ENCODE results near the gene SNTG2.

SNTG2 gene

DNA sequence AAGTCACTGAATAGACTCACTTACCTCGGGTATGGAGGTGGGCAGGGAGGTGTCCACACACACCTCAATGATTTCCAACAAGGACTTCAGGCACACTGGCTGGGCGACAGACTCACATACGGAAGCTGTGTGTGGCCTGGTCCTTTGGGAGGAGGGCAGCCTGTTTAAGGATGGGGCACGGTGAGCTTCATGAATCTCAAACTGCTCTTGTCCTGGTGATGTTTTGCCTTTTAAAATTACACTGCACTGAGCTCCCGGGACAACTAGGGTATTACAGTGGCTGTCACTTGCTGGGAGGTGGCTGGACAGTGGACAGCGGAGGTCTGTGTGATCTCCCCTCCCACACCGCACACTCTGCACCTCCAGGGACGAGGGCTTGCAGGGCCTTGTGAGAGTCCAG lies 211.6 kb downstream of the SNTG2 start:
- no peak overlapping the region for H3K4me3 ChIP-seq (ENCODE audit: low read depth, low read length)
- in situ Hi-C loops (cut with HindIII; ENCODE audit: low sequenced_read_pairs) = no loop called here
- no peak for DNase-seq (ENCODE audit: low read depth)
- TF ChIP-seq, protein P1, sequence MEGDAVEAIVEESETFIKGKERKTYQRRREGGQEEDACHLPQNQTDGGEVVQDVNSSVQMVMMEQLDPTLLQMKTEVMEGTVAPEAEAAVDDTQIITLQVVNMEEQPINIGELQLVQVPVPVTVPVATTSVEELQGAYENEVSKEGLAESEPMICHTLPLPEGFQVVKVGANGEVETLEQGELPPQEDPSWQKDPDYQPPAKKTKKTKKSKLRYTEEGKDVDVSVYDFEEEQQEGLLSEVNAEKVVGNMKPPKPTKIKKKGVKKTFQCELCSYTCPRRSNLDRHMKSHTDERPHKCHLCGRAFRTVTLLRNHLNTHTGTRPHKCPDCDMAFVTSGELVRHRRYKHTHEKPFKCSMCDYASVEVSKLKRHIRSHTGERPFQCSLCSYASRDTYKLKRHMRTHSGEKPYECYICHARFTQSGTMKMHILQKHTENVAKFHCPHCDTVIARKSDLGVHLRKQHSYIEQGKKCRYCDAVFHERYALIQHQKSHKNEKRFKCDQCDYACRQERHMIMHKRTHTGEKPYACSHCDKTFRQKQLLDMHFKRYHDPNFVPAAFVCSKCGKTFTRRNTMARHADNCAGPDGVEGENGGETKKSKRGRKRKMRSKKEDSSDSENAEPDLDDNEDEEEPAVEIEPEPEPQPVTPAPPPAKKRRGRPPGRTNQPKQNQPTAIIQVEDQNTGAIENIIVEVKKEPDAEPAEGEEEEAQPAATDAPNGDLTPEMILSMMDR (IDR thresholded peaks at IDR 0.05; ENCODE audit: low read depth, low read length, missing control alignments) = no peak

DNA sequence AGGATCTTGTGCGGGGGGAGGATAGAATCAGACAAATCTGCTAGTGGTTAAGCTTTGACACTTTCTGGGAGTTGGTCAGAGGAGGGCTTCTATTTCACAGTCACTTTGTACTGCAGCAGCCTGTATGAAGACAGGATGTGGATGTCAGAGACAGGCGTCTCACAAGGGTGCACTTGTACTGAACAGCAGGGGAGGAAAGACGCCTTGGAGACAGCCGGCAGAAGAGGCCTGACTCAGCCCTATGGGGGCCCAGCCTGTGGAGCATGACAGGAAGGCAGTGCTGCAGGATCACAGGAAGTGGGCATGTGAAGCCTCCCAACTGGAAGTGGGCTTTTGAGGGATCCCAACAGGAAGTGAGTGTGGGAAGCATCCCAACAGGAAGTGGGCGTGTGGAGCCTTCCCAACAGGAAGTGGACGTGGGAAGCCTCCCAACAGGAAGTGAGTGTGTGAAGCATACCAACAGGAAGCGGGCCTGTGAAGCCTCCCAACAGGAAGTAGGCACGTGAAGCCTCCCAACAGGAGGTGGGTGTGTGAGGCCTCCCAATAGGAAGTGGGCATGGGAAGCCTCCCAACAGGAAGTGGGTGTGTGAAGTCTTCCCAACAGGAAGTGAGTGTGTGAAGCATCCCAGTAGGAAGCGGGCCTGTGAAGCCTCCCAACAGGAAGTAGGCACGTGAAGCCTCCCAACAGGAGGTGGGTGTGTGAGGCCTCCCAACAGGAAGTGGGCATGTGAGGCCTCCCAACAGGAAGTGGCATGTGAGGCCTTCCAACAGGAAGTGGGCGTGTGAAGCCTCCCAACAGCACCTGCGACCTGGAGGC lies 212.3 kb downstream of the SNTG2 start:
- in situ Hi-C loops (cut with HindIII; ENCODE audit: low sequenced_read_pairs) = no loop called here
- no peak overlapping the region for H3K4me3 ChIP-seq (ENCODE audit: low read depth, low read length)
- TF ChIP-seq, protein P1 (IDR thresholded peaks at IDR 0.05; ENCODE audit: low read depth, low read length, missing control alignments) = no peak
- no peak for DNase-seq (ENCODE audit: low read depth)

DNA sequence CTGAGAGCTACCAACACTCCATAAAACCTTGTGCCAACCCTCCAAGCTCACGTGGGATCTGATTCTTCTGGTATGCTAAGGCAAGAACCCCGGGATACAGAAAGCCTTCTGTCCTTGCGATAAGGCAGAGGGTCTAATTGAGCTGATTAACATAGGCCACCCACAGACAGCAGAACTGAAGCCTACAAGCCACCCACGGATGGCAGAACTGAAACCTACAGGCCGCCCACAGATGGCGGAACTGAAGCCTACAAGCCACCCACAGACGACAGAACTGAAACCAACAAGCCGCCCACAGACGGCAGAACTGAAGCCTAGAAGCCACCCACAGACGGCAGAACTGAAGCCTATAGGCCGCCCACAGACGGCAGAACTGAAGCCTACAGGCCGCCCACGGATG lies 216.3 kb downstream of the SNTG2 start:
- no peak overlapping the region for H3K4me3 ChIP-seq (ENCODE audit: low read depth, low read length)
- TF ChIP-seq, protein P1 (IDR thresholded peaks at IDR 0.05; ENCODE audit: low read depth, low read length, missing control alignments) = no peak
- no peak for DNase-seq (ENCODE audit: low read depth)
- in situ Hi-C loops (cut with HindIII; ENCODE audit: low sequenced_read_pairs) = no loop called here

DNA sequence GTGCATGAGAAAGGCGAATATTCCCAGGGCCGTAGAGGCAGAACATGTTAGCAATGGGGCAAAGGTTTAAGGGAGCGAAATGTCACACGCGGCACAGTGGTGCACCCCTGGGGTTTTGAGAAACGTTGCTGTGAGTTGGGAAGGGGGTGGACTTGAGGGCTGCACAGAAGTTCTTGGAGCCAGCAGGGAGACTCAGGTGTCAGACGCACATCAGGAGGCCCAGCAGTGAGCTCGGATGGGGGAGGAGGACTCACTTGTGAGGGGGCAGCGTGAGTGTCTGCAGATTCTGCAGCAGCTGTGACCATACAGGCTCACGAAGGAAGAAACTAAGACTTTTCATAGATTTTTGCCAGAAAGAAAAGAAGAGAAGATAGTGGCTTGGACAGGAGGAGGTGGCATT lies 218.2 kb downstream of the SNTG2 start:
- DNase-seq (ENCODE audit: low read depth) = no peak
- TF ChIP-seq, protein P1 (IDR thresholded peaks at IDR 0.05; ENCODE audit: low read depth, low read length, missing control alignments) = no peak
- H3K4me3 ChIP-seq (ENCODE audit: low read depth, low read length) = no peak overlapping the region
- in situ Hi-C loops (cut with HindIII; ENCODE audit: low sequenced_read_pairs) = no loop called here

DNA sequence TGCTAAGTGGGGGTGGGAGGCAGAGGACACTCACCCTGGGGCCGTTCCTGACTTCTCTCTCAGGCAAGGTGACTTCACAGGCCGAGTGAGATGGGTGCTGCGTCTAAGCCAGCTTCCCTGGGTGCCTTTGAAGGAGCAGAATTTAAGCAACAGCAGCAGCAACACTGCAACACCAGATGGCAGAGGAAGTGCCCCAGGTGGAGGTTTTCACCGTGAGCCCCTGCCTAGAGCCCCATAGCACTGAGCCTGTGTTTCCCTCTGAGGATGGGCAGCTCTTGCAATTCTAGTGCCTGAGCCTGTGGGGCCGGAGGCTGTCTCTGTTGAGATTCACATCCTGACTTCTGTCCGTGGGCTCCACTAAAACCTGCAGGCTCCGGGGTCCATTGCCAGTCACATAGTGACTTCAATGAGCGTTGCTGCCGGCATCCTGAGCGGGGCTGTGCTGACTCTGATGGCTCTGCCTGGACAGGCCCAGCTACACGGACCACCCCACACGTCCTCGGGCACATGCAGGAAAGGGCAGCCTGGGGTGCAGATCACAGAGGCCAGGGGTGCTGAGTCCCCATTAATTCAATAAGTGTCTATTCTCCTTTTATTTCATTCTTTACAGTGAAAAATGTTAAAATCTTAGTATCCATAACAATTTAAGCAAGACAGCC lies 218.8 kb downstream of the SNTG2 start:
- in situ Hi-C loops (cut with HindIII; ENCODE audit: low sequenced_read_pairs) = no loop called here
- TF ChIP-seq, protein P1 (IDR thresholded peaks at IDR 0.05; ENCODE audit: low read depth, low read length, missing control alignments) = no peak
- H3K4me3 ChIP-seq (ENCODE audit: low read depth, low read length) = no peak overlapping the region
- no peak for DNase-seq (ENCODE audit: low read depth)

DNA sequence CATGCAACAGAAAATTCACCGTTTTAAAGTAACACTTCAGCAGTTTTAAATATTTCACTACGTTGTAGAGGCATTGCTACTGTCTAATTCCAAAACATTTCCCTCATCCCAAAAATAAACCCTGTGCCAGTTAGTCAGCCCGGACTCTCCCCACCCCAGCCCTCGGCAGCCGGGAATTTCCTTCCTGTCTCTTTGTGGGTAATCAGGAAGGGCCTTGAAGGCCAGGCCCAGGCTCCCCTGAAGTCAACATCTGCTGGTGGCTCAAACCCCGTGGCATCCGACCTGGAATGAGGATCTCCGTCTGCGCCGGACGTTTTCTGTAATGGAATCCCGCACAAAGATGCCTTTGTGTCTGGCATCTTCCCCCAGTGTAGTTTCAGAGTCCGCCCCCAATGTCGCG lies 219.6 kb downstream of the SNTG2 start:
- H3K4me3 ChIP-seq (ENCODE audit: low read depth, low read length) = no peak overlapping the region
- in situ Hi-C loops (cut with HindIII; ENCODE audit: low sequenced_read_pairs) = no loop called here
- TF ChIP-seq, protein P1 (IDR thresholded peaks at IDR 0.05; ENCODE audit: low read depth, low read length, missing control alignments) = no peak
- DNase-seq (ENCODE audit: low read depth) = no peak

Measured in astrocyte of the cerebellum (primary cell).